BLaER1 (cell line): ENCODE data around the gene PNPLA6.

Experiments used
- H3K27ac ChIP-seq: shearing (Covaris generic); formaldehyde crosslinking; 2 replicates; pipeline ENCODE4 v1.8.1; 2022
- H3K27me3 ChIP-seq: shearing (Covaris generic); formaldehyde crosslinking; 2 replicates; pipeline ENCODE4 v1.8.1; 2022
- H3K36me3 ChIP-seq: shearing (Covaris generic); formaldehyde crosslinking; 2 replicates; pipeline ENCODE4 v1.8.1; 2022
- H3K4me1 ChIP-seq: shearing (Covaris generic); formaldehyde crosslinking; 2 replicates; pipeline ENCODE4 v1.8.1; 2022
- H3K4me2 ChIP-seq: shearing (Covaris generic); formaldehyde crosslinking; 2 replicates; pipeline ENCODE4 v1.8.1; 2022
- H3K4me3 ChIP-seq: shearing (Covaris generic); formaldehyde crosslinking; 2 replicates; pipeline ENCODE4 v1.8.1; 2022
- H3K9ac ChIP-seq: shearing (Covaris generic); formaldehyde crosslinking; 2 replicates; pipeline ENCODE4 v1.8.1; 2022
- H3K9me3 ChIP-seq: shearing (Covaris generic); formaldehyde crosslinking; 2 replicates; pipeline ENCODE4 v1.8.1; 2022
- H4K20me1 ChIP-seq: shearing (Covaris generic); formaldehyde crosslinking; 2 replicates; pipeline ENCODE4 v1.8.1; 2022
- Cebpa-rat ChIP-seq: shearing (Covaris generic); IDR thresholded peaks from 2 replicates; pipeline ENCODE4 v1.8.1; 2022

Gene PNPLA6

GRCh38 chr19:7552781-7553180 lies 17.3 kb downstream of the PNPLA6 start:
- Histone ChIP-seq H3K4me1 (no peaks in the 10 kb centered on the region), H3K27me3 (no peaks in the 10 kb centered on the region), H3K4me2 (no peak overlapping the region), H3K36me3 (peaks cover 66% of the 10 kb centered on the region), H3K9ac (no peak overlapping the region), H3K9me3 (peaks cover 5% of the 10 kb centered on the region; the same call in 1 of the 2 replicates), H4K20me1 (no peaks in the 10 kb centered on the region), H3K27ac (no peak overlapping the region), H3K4me3 (no peak overlapping the region)
- no peak for TF ChIP-seq Cebpa-rat

DNA sequence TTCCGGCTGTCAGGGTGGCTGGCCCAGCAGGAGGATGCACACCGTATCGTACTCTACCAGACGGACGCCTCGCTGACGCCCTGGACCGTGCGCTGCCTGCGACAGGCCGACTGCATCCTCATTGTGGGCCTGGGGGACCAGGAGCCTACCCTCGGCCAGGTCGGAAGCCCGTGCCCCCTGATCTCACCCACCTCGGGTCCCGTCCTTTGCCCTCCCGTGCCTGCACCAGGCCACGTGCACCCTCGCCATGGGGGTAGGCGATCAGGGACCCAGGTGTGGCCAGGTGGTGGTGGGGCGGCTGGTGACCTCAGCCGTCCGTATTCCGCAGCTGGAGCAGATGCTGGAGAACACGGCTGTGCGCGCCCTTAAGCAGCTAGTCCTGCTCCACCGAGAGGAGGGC lies 19.0 kb downstream of the PNPLA6 start:
- Histone ChIP-seq H3K27me3 (no peaks in the 10 kb centered on the region), H3K4me2 (no peak overlapping the region), H4K20me1 (no peaks in the 10 kb centered on the region), H3K9me3 (peaks cover 5% of the 10 kb centered on the region; the same call in 1 of the 2 replicates), H3K9ac (no peak overlapping the region), H3K36me3 (peaks cover 82% of the 10 kb centered on the region), H3K4me3 (no peak overlapping the region), H3K27ac (no peak overlapping the region), H3K4me1 (no peaks in the 10 kb centered on the region)
- no peak for TF ChIP-seq Cebpa-rat

- Histone ChIP-seq H3K36me3 (peaks cover 79% of the 10 kb centered on the region), H3K4me1 (no peaks in the 10 kb centered on the region), H3K9ac (no peak overlapping the region), H3K4me3 (no peak overlapping the region), H3K4me2 (no peak overlapping the region), H4K20me1 (no peaks in the 10 kb centered on the region), H3K9me3 (peaks cover 7% of the 10 kb centered on the region; the same call in 1 of the 2 replicates), H3K27ac (no peak overlapping the region), H3K27me3 (no peaks in the 10 kb centered on the region)
- TF ChIP-seq Cebpa-rat = no peak
These were observed 19.7 kb downstream of the PNPLA6 start for GRCh38 chr19:7554990-7555864.

GRCh38 chr19:7556696-7557315 lies 21.3 kb downstream of the PNPLA6 start:
- peaks cover 78% of the 10 kb centered on the region for H3K36me3 ChIP-seq

GRCh38 chr19:7558667-7559066 lies 23.1 kb downstream of the PNPLA6 start:
- H3K4me1 ChIP-seq = no peaks in the 10 kb centered on the region
- H3K9ac ChIP-seq = no peak overlapping the region
- no peaks in the 10 kb centered on the region for H3K27me3 ChIP-seq
- no peak overlapping the region for H3K4me3 ChIP-seq
- H4K20me1 ChIP-seq = peaks cover 9% of the 10 kb centered on the region; the same call in 1 of the 2 replicates
- no peak for TF ChIP-seq Cebpa-rat
- H3K9me3 ChIP-seq = peaks cover 12% of the 10 kb centered on the region; the same call in 1 of the 2 replicates
- no peak overlapping the region for H3K4me2 ChIP-seq
- H3K27ac ChIP-seq = no peak overlapping the region
- peaks cover 70% of the 10 kb centered on the region for H3K36me3 ChIP-seq

More at GRCh38 chr19:7556696-7557315, 21.3 kb downstream of the PNPLA6 start:
- Histone ChIP-seq H3K27me3 (no peaks in the 10 kb centered on the region), H3K27ac (no peak overlapping the region), H3K9ac (no peak overlapping the region), H3K9me3 (peaks cover 12% of the 10 kb centered on the region; the same call in 1 of the 2 replicates), H3K4me1 (no peaks in the 10 kb centered on the region), H4K20me1 (peaks cover 1% of the 10 kb centered on the region; the same call in 1 of the 2 replicates), H3K4me3 (no peak overlapping the region), H3K4me2 (no peak overlapping the region)
- TF ChIP-seq Cebpa-rat = no peak

DNA sequence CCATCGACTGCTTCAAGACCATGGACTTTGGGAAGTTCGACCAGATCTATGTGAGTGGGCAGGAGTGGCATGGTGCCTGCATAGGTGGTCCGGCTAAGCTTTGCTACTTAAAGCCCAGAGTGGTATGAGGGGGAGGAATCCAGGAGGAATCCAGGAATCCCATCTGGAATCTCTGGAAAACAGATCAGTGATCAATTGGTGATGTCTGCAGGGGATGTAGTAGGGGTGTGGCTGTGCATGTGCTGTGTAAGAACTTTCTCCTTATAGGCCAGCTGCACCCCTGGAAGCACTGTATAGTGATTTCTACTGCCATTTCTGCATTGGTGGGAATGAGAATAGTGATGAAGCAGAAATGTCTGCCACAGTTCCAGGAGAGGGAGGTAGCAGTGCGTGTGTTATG lies 23.6 kb downstream of the PNPLA6 start:
- no peak for TF ChIP-seq Cebpa-rat
- Histone ChIP-seq H3K27me3 (no peaks in the 10 kb centered on the region), H3K4me3 (no peak overlapping the region), H3K9ac (no peak overlapping the region), H3K4me2 (no peak overlapping the region), H4K20me1 (peaks cover 9% of the 10 kb centered on the region; the same call in 1 of the 2 replicates), H3K36me3 (peaks cover 69% of the 10 kb centered on the region), H3K27ac (no peak overlapping the region), H3K4me1 (no peaks in the 10 kb centered on the region), H3K9me3 (peaks cover 12% of the 10 kb centered on the region; the same call in 1 of the 2 replicates)

GRCh38 chr19:7560255-7560654 lies 24.7 kb downstream of the PNPLA6 start:
- Histone ChIP-seq H3K4me3 (no peak overlapping the region), H3K4me2 (no peak overlapping the region), H3K4me1 (no peaks in the 10 kb centered on the region), H4K20me1 (peaks cover 9% of the 10 kb centered on the region; the same call in 1 of the 2 replicates), H3K27ac (no peak overlapping the region), H3K9ac (no peak overlapping the region), H3K36me3 (peaks cover 59% of the 10 kb centered on the region), H3K27me3 (no peaks in the 10 kb centered on the region), H3K9me3 (peaks cover 7% of the 10 kb centered on the region; the same call in 1 of the 2 replicates)
- no peak for TF ChIP-seq Cebpa-rat

GRCh38 chr19:7561325-7561724 lies 25.8 kb downstream of the PNPLA6 start:
- Histone ChIP-seq H4K20me1 (peaks cover 9% of the 10 kb centered on the region; the same call in 1 of the 2 replicates), H3K36me3 (peaks cover 49% of the 10 kb centered on the region), H3K27ac (no peak overlapping the region), H3K4me2 (no peak overlapping the region), H3K9ac (no peak overlapping the region), H3K4me3 (no peak overlapping the region), H3K27me3 (no peaks in the 10 kb centered on the region), H3K9me3 (peaks cover 7% of the 10 kb centered on the region; the same call in 1 of the 2 replicates), H3K4me1 (no peaks in the 10 kb centered on the region)
- no peak for TF ChIP-seq Cebpa-rat

- no peak for TF ChIP-seq Cebpa-rat
- peaks cover 7% of the 10 kb centered on the region; the same call in 1 of the 2 replicates for H3K9me3 ChIP-seq
- H3K4me2 ChIP-seq = no peak overlapping the region
- H3K9ac ChIP-seq = no peak overlapping the region
- no peak overlapping the region for H3K27ac ChIP-seq
- H4K20me1 ChIP-seq = peaks cover 9% of the 10 kb centered on the region; the same call in 1 of the 2 replicates
- H3K4me1 ChIP-seq = no peaks in the 10 kb centered on the region
- peaks cover 34% of the 10 kb centered on the region for H3K36me3 ChIP-seq
- H3K27me3 ChIP-seq = no peaks in the 10 kb centered on the region
- no peak overlapping the region for H3K4me3 ChIP-seq
These were observed 27.3 kb downstream of the PNPLA6 start for GRCh38 chr19:7562646-7563393.
